CD8-positive, alpha-beta memory T cell (primary cell): ENCODE data around the gene GHRL. TPM values are rescaled to one million over a fixed set of nuclear protein-coding genes. Genes with fewer than 3 reads are reported as not detected.
"Not testable (repeated sequence)": the region's sequence is repeated elsewhere in the genome, so short reads cannot be mapped to it uniquely, and the experiment has no call there.

ENCODE experiments used
- CTCF ChIA-PET: fragments of 350-600 bp; sonication (Branson Sonifier 250); formaldehyde crosslinking; loops from one replicate; lab custom pipeline; 2021; ENCODE audit warnings: antibody characterized with exemption; lab: Charles Lee
- POLR2A ChIA-PET: fragments of 350-600 bp; sonication (Branson Sonifier 250); formaldehyde crosslinking; loops from one replicate; lab custom pipeline; 2021; ENCODE audit warnings: antibody characterized with exemption; lab: Charles Lee
- DNase-seq, 5 donors: peaks; one replicate each; pipeline versions ENCODE4 v3.0.0 to v3.0.0-alpha.2; 2020 to 2022; ENCODE audit warnings: mixed read lengths in 1 of 5
- H3K27ac ChIP-seq: one replicate; pipeline ENCODE4 v1.7.0; 2013; ENCODE audit warnings: low read depth, mild to moderate bottlenecking, low read length, moderate library complexity
- H3K27me3 ChIP-seq: 2 replicates; pipeline ENCODE4 v1.7.0; 2013; ENCODE audit warnings: low read length, mild to moderate bottlenecking; ENCODE audit not compliant: insufficient read depth, poor library complexity, severe bottlenecking
- H3K36me3 ChIP-seq: 2 replicates; pipeline ENCODE4 v1.7.0; 2013; ENCODE audit warnings: mild to moderate bottlenecking, low read length, moderate library complexity; ENCODE audit not compliant: insufficient read depth
- H3K4me1 ChIP-seq: 2 replicates; pipeline ENCODE4 v1.7.0; 2013; ENCODE audit warnings: mild to moderate bottlenecking, low read length, moderate library complexity; ENCODE audit not compliant: insufficient read depth
- H3K4me3 ChIP-seq: 2 replicates; pipeline ENCODE4 v1.7.0; 2013; ENCODE audit warnings: mild to moderate bottlenecking, low read length
- H3K9me3 ChIP-seq: 2 replicates; pipeline ENCODE4 v1.7.0; 2013; ENCODE audit warnings: mild to moderate bottlenecking, low read length
- H3K27ac Mint-ChIP-seq, 8 donors: one replicate each; pipeline ENCODE4 v1.8.0; 2020 to 2021; ENCODE audit warnings: mixed read lengths in 8 of 8, mild to moderate bottlenecking in 6 of 8, inconsistent platforms in 3 of 8, moderate library complexity in 3 of 8
- H3K27me3 Mint-ChIP-seq, 2 donors: one replicate each; pipeline ENCODE4 v1.8.0; 2020 to 2021; ENCODE audit warnings: mixed read lengths in 2 of 2, mild to moderate bottlenecking in 1 of 2, moderate library complexity in 1 of 2
- H3K36me3 Mint-ChIP-seq, 3 donors: one replicate each; pipeline ENCODE4 v1.8.0; 2020 to 2021; ENCODE audit warnings: mixed read lengths in 3 of 3, inconsistent platforms in 1 of 3, mild to moderate bottlenecking in 1 of 3
- H3K4me1 Mint-ChIP-seq, 3 donors: one replicate each; pipeline ENCODE4 v1.8.0; 2020 to 2021; ENCODE audit warnings: mixed read lengths in 3 of 3, inconsistent platforms in 1 of 3, mild to moderate bottlenecking in 1 of 3
- H3K4me3 Mint-ChIP-seq, 7 donors: one replicate each; pipeline ENCODE4 v1.8.0; 2020 to 2021; ENCODE audit warnings: mixed read lengths in 7 of 7, mild to moderate bottlenecking in 6 of 7, moderate library complexity in 4 of 7, inconsistent platforms in 2 of 7
- H3K9me3 Mint-ChIP-seq, 5 donors: one replicate each; pipeline ENCODE4 v1.8.0; 2020 to 2022; ENCODE audit warnings: mixed read lengths in 5 of 5, mild to moderate bottlenecking in 3 of 5, moderate library complexity in 2 of 5, inconsistent platforms in 1 of 5
- polyA plus RNA-seq: library from polyadenylated mRNA; unstranded; fragments of 300-500 nt; fragmentation: Illumina TruSeq; gene quantifications from one replicate; pipeline ENCODE4 v1.2.3, GENCODE V29; 2021
- total RNA-seq, 2 experiments: library from RNA; stranded (reverse); gene quantifications; one replicate each; pipeline ENCODE4 v1.2.3, GENCODE V29; 2021

The GHRL gene
- total and polyA plus RNA-seq, 3 experiments from 2014 or later, result 0.16 to 0.69 TPM; not detected in 1

GRCh38 chr3:10272476-10272875 is 20.3 kb downstream of the GHRL start:
- H3K4me3 ChIP-seq, H3K9me3 ChIP-seq, H3K9me3 Mint-ChIP-seq, H3K27me3 ChIP-seq, H3K27ac ChIP-seq, H3K27me3 Mint-ChIP-seq, DNase-seq: not testable (repeated sequence)
- POLR2A ChIA-PET, result interaction anchor here (0.6 kb wide), 1 partner anchor 131 kb away, joined by 3 read pairs; the partner anchor contains the start of gene VHL
- Mint-ChIP-seq H3K27ac (peak overlapping the region in 2 of 8 donors; percentile 58 to 80), H3K4me1 (peaks cover 52 to 82% (median 67%) of the 10 kb centered on the region in 3 donors), H3K36me3 (peaks cover 8 to 86% (median 9%) of the 10 kb centered on the region in 3 donors), H3K4me3 (peak overlapping the region in 2 of 7 donors; percentile 19 to 47)
- CTCF ChIA-PET, result interaction anchor here (1.5 kb wide), 1 partner anchor 11 kb away, joined by 3 read pairs; no protein-coding TSS in a partner anchor
- Histone ChIP-seq H3K4me1 (peaks cover 45% of the 10 kb centered on the region), H3K36me3 (peaks cover 31% of the 10 kb centered on the region)

- no peaks in the 10 kb centered on the region for H3K27me3 ChIP-seq
- peaks cover 57 to 87% (median 78%) of the 10 kb centered on the region in 3 donors for H3K4me1 Mint-ChIP-seq
- H3K4me1 ChIP-seq, result peaks cover 67% of the 10 kb centered on the region
- no peak for DNase-seq
- H3K9me3 ChIP-seq, result no peaks in the 10 kb centered on the region
- H3K36me3 ChIP-seq, result peaks cover 18% of the 10 kb centered on the region
- H3K27ac ChIP-seq, result no peak overlapping the region
- H3K27me3 Mint-ChIP-seq, result no peaks in the 10 kb centered on the region
- peaks cover 12 to 80% (median 13%) of the 10 kb centered on the region in 3 donors for H3K36me3 Mint-ChIP-seq
- no peaks in the 10 kb centered on the region for H3K9me3 Mint-ChIP-seq
- CTCF ChIA-PET, result interaction anchor here (1.2 kb wide), 1 partner anchor 8 kb away, joined by 4 read pairs; no protein-coding TSS in a partner anchor
- H3K4me3 ChIP-seq, result no peak overlapping the region
- peak overlapping the region in 4 of 8 donors; percentile 60 to 75 (median 67) for H3K27ac Mint-ChIP-seq
- H3K4me3 Mint-ChIP-seq, result no peak overlapping the region
- POLR2A ChIA-PET, result no interaction called here
Measured at GRCh38 chr3:10269443-10269842, 23.3 kb downstream of the GHRL start.

- no peaks in the 10 kb centered on the region for H3K9me3 Mint-ChIP-seq
- peaks cover 12 to 80% (median 15%) of the 10 kb centered on the region in 3 donors for H3K36me3 Mint-ChIP-seq
- H3K4me1 Mint-ChIP-seq, result peaks cover 57 to 87% (median 78%) of the 10 kb centered on the region in 3 donors
- ChIA-PET CTCF (no interaction called here), POLR2A (no interaction called here)
- Histone ChIP-seq H3K36me3 (peaks cover 18% of the 10 kb centered on the region), H3K4me1 (peaks cover 67% of the 10 kb centered on the region), H3K27ac (no peak overlapping the region), H3K27me3 (no peaks in the 10 kb centered on the region), H3K9me3 (no peaks in the 10 kb centered on the region), H3K4me3 (no peak overlapping the region)
- peak overlapping the region in 4 of 8 donors; percentile 60 to 93 (median 67) for H3K27ac Mint-ChIP-seq
- no peak overlapping the region for H3K4me3 Mint-ChIP-seq
- H3K27me3 Mint-ChIP-seq, result no peaks in the 10 kb centered on the region
- no peak for DNase-seq
Measured at GRCh38 chr3:10268930-10269329, 23.8 kb downstream of the GHRL start.

- no peaks in the 10 kb centered on the region for H3K27me3 ChIP-seq
- peak overlapping the region in 3 of 8 donors; percentile 7 to 49 (median 46) for H3K27ac Mint-ChIP-seq
- no peaks in the 10 kb centered on the region for H3K9me3 Mint-ChIP-seq
- peaks cover 12 to 81% (median 21%) of the 10 kb centered on the region in 3 donors for H3K36me3 Mint-ChIP-seq
- H3K36me3 ChIP-seq, result peaks cover 18% of the 10 kb centered on the region
- no peaks in the 10 kb centered on the region for H3K9me3 ChIP-seq
- H3K4me3 Mint-ChIP-seq, result no peak overlapping the region
- ChIA-PET CTCF (no interaction called here), POLR2A (no interaction called here)
- no peak overlapping the region for H3K4me3 ChIP-seq
- H3K4me1 ChIP-seq, result peaks cover 67% of the 10 kb centered on the region
- H3K4me1 Mint-ChIP-seq, result peaks cover 59 to 87% (median 78%) of the 10 kb centered on the region in 3 donors
- H3K27ac ChIP-seq, result no peak overlapping the region
- H3K27me3 Mint-ChIP-seq, result no peaks in the 10 kb centered on the region
- DNase-seq, result no peak
Measured at GRCh38 chr3:10268116-10268515, 24.6 kb downstream of the GHRL start.

GRCh38 chr3:10266936-10267335 is 25.8 kb downstream of the GHRL start:
- peaks cover 12 to 85% (median 25%) of the 10 kb centered on the region in 3 donors for H3K36me3 Mint-ChIP-seq
- H3K4me3 ChIP-seq, H3K9me3 Mint-ChIP-seq, H3K9me3 ChIP-seq, H3K27me3 Mint-ChIP-seq, H3K27ac ChIP-seq, CTCF ChIA-PET, DNase-seq, POLR2A ChIA-PET, H3K27me3 ChIP-seq: not testable (repeated sequence)
- H3K4me3 Mint-ChIP-seq, result peak overlapping the region in 5 of 7 donors; percentile 2 to 36 (median 27)
- Histone ChIP-seq H3K36me3 (peaks cover 23% of the 10 kb centered on the region), H3K4me1 (peaks cover 68% of the 10 kb centered on the region)
- H3K4me1 Mint-ChIP-seq, result peaks cover 65 to 91% (median 82%) of the 10 kb centered on the region in 3 donors
- H3K27ac Mint-ChIP-seq, result peak overlapping the region in 6 of 8 donors; percentile 21 to 74 (median 53)

- peaks cover 70% of the 10 kb centered on the region for H3K4me1 ChIP-seq
- H3K9me3 ChIP-seq, result no peaks in the 10 kb centered on the region
- H3K27ac ChIP-seq, result no peak overlapping the region
- ChIA-PET CTCF (interaction anchor here (0.9 to 1.2 kb wide), 3 partner anchors 9 to 74 kb away, joined by 3 to 5 read pairs (median 3); no protein-coding TSS in a partner anchor), POLR2A (no interaction called here)
- no peaks in the 10 kb centered on the region for H3K27me3 Mint-ChIP-seq
- peak overlapping the region in 4 of 7 donors; percentile 1 to 78 (median 17) for H3K4me3 Mint-ChIP-seq
- no peak overlapping the region for H3K4me3 ChIP-seq
- no peaks in the 10 kb centered on the region for H3K9me3 Mint-ChIP-seq
- peak overlapping the region; percentile 32 to 83 (median 72) for H3K27ac Mint-ChIP-seq
- DNase-seq, result no peak
- peaks cover 69 to 91% (median 85%) of the 10 kb centered on the region in 3 donors for H3K4me1 Mint-ChIP-seq
- peaks cover 24% of the 10 kb centered on the region for H3K36me3 ChIP-seq
- no peaks in the 10 kb centered on the region for H3K27me3 ChIP-seq
- H3K36me3 Mint-ChIP-seq, result peaks cover 12 to 83% (median 30%) of the 10 kb centered on the region in 3 donors
Measured at GRCh38 chr3:10265833-10266232, 26.9 kb downstream of the GHRL start.

GRCh38 chr3:10263646-10264363 is 28.9 kb downstream of the GHRL start:
- peak; percentile 40 to 75 (median 54) for DNase-seq
- H3K4me1 ChIP-seq, result peaks cover 64% of the 10 kb centered on the region
- peak overlapping the region; percentile 45 for H3K27ac ChIP-seq
- H3K36me3 ChIP-seq, result peaks cover 25% of the 10 kb centered on the region
- Mint-ChIP-seq H3K27ac (peak overlapping the region; percentile 70 to 94 (median 90)), H3K4me3 (peak overlapping the region; percentile 52 to 84 (median 68)), H3K36me3 (peaks cover 8 to 83% (median 36%) of the 10 kb centered on the region in 3 donors), H3K4me1 (peaks cover 73 to 91% (median 88%) of the 10 kb centered on the region in 3 donors), H3K27me3 (no peaks in the 10 kb centered on the region), H3K9me3 (no peaks in the 10 kb centered on the region)
- CTCF ChIA-PET, result interaction anchor here (0.7 to 3.3 kb wide), 17 partner anchors 10 to 418 kb away, joined by 3 to 13 read pairs (median 4); partner anchors contain the start of genes CRELD1, SEC13, TATDN2 and VHL
- POLR2A ChIA-PET, result interaction anchor here (1.2 to 1.7 kb wide), 5 partner anchors 16 to 331 kb away, joined by 3 to 9 read pairs (median 4); partner anchors contain the start of genes CRELD1 and TATDN2
- peak overlapping the region; percentile 56 for H3K4me3 ChIP-seq
- H3K27me3 ChIP-seq, result no peaks in the 10 kb centered on the region
- H3K9me3 ChIP-seq, result no peaks in the 10 kb centered on the region
